CD4-positive, CD25-positive, alpha-beta regulatory T cell (primary cell): ENCODE data around the gene SNX8. TPM values are rescaled to one million over a fixed set of nuclear protein-coding genes. Genes with fewer than 3 reads are reported as not detected.
"Not testable (repeated sequence)": the region's sequence is repeated elsewhere in the genome, so short reads cannot be mapped to it uniquely, and the experiment has no call there.

ENCODE experiments used
- ATAC-seq, 2 donors: fragments of 150-1000 bp; cut with Tn5 transposase; one replicate each; pipeline ENCODE4 v1.10.0; 2021; ENCODE audit warnings: low read depth in 2 of 2, moderate number of reproducible peaks in 2 of 2, moderate library complexity in 1 of 2
- DNase-seq, 3 donors: peaks; one replicate each; pipeline versions ENCODE4 v3.0.0 to v3.0.0-alpha.2; 2012 to 2022; ENCODE audit warnings: mixed read lengths in 1 of 3
- H3K27ac ChIP-seq: one replicate; pipeline ENCODE4 v1.7.0; 2013; ENCODE audit warnings: mild to moderate bottlenecking, low read length; ENCODE audit not compliant: insufficient read depth, poor library complexity, severe bottlenecking
- H3K27me3 ChIP-seq: one replicate; pipeline ENCODE4 v1.7.0; 2013; ENCODE audit warnings: low read length; ENCODE audit not compliant: control insufficient read depth, insufficient read depth
- H3K36me3 ChIP-seq: one replicate; pipeline ENCODE4 v1.7.0; 2013; ENCODE audit warnings: mild to moderate bottlenecking, low read length, moderate library complexity; ENCODE audit not compliant: control insufficient read depth, insufficient read depth
- H3K4me1 ChIP-seq: 2 replicates; pipeline ENCODE4 v1.7.0; 2013; ENCODE audit warnings: mild to moderate bottlenecking, low read length; ENCODE audit not compliant: insufficient read depth, control insufficient read depth, poor library complexity, severe bottlenecking
- H3K4me3 ChIP-seq: one replicate; pipeline ENCODE4 v1.7.0; 2013; ENCODE audit warnings: low read depth, mild to moderate bottlenecking, low read length, moderate library complexity
- H3K9me3 ChIP-seq, 2 experiments: 1 replicate in 1 of 2; 2 replicates in 1 of 2; pipeline ENCODE4 v1.7.0; 2013; ENCODE audit warnings: low read length in 2 of 2, mild to moderate bottlenecking in 1 of 2, moderate library complexity in 1 of 2; ENCODE audit not compliant: control insufficient read depth in 2 of 2
- H3K27ac Mint-ChIP-seq, 3 donors: one replicate each; pipeline ENCODE4 v1.8.0; 2020 to 2022; ENCODE audit warnings: mild to moderate bottlenecking in 3 of 3, mixed read lengths in 3 of 3, moderate library complexity in 2 of 3
- H3K27me3 Mint-ChIP-seq: one replicate; pipeline ENCODE4 v1.8.0; 2022; ENCODE audit warnings: mild to moderate bottlenecking, mixed read lengths
- H3K36me3 Mint-ChIP-seq: one replicate; pipeline ENCODE4 v1.8.0; 2020; ENCODE audit warnings: mixed read lengths
- H3K4me1 Mint-ChIP-seq, 4 donors: one replicate each; pipeline ENCODE4 v1.8.0; 2020 to 2022; ENCODE audit warnings: mixed read lengths in 4 of 4, mild to moderate bottlenecking in 1 of 4
- H3K4me3 Mint-ChIP-seq, 4 donors: one replicate each; pipeline ENCODE4 v1.8.0; 2020 to 2022; ENCODE audit warnings: mild to moderate bottlenecking in 4 of 4, mixed read lengths in 4 of 4, moderate library complexity in 3 of 4
- H3K9me3 Mint-ChIP-seq, 7 donors: one replicate each; pipeline ENCODE4 v1.8.0; 2020 to 2022; ENCODE audit warnings: mixed read lengths in 7 of 7, mild to moderate bottlenecking in 3 of 7, moderate library complexity in 2 of 7
- polyA plus RNA-seq, 4 donors: library from polyadenylated mRNA; unstranded; fragments of 300-500 nt; fragmentation: Illumina TruSeq; gene quantifications; one replicate each; pipeline ENCODE4 v1.2.3, GENCODE V29; 2021
- total RNA-seq: library from RNA; stranded (reverse); gene quantifications from one replicate; pipeline ENCODE4 v1.2.3, GENCODE V29; 2022

SNX8 gene
- total and polyA plus RNA-seq, 5 donors from 2014 or later = 5.7 to 14.5 (median 9.5) TPM

DNA sequence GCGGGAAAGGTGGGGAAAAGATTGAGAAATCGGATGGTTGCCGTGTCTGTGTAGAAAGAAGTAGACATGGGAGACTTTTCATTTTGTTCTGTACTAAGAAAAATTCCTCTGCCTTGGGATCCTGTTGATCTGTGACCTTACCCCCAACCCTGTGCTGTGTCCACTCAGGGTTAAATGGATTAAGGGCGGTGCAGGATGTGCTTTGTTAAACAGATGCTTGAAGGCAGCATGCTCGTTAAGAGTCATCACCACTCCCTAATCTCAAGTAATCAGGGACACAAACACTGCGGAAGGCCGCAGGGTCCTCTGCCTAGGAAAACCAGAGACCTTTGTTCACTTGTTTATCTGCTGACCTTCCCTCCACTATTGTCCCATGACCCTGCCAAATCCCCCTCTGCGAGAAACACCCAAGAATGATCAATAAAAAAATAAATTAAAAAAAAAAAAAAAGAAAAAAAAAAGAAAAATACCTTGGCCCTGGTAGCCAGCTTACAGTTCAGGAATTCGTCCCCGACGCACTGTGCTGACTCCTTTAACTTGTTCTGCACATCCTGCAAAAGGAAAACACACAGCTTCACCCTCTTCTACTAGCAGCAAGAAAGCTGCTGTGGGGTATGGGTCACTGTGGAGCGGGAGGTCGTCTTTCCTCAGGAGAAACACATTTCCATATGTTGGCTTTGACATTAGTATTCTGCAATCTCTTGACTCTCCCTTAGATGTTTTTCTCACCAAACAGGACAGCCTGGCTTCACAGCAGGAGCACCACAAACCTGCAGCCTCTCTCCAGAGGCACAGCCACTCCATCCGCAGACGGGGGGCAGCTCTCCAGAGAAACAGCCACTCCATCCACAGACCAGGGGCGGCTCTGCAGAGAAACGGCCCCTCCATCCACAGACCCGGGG lies 44.9 kb downstream of the SNX8 start:
- peaks cover 11% of the 10 kb centered on the region for H3K36me3 Mint-ChIP-seq
- H3K4me3 ChIP-seq, H3K27me3 ChIP-seq, H3K27ac Mint-ChIP-seq, ATAC-seq, H3K27me3 Mint-ChIP-seq, H3K9me3 ChIP-seq, H3K4me3 Mint-ChIP-seq, H3K9me3 Mint-ChIP-seq, DNase-seq, H3K27ac ChIP-seq, H3K4me1 Mint-ChIP-seq, H3K4me1 ChIP-seq, H3K36me3 ChIP-seq: not testable (repeated sequence)

- H3K4me1 ChIP-seq = no peaks in the 10 kb centered on the region
- H3K27ac ChIP-seq = no peak overlapping the region
- no peaks in the 10 kb centered on the region for H3K9me3 Mint-ChIP-seq
- no peak overlapping the region for H3K4me3 Mint-ChIP-seq
- H3K9me3 ChIP-seq = no peaks in the 10 kb centered on the region
- no peaks in the 10 kb centered on the region for H3K27me3 ChIP-seq
- peaks cover 16% of the 10 kb centered on the region for H3K36me3 Mint-ChIP-seq
- H3K27ac Mint-ChIP-seq = no peak overlapping the region
- ATAC-seq (no peak), DNase-seq (no peak)
- H3K27me3 Mint-ChIP-seq = no peaks in the 10 kb centered on the region
- no peak overlapping the region for H3K4me3 ChIP-seq
- H3K4me1 Mint-ChIP-seq = peaks cover 0 to 3% (median under 1%) of the 10 kb centered on the region in 4 donors
- no peaks in the 10 kb centered on the region for H3K36me3 ChIP-seq
These were observed 47.3 kb downstream of the SNX8 start for GRCh38 chr7:2266911-2267310.

- peaks cover 0 to 12% (median 6%) of the 10 kb centered on the region in 4 donors for H3K4me1 Mint-ChIP-seq
- no peaks in the 10 kb centered on the region for H3K9me3 ChIP-seq
- H3K27me3 Mint-ChIP-seq = no peaks in the 10 kb centered on the region
- H3K27ac ChIP-seq = no peak overlapping the region
- no peak overlapping the region for H3K4me3 ChIP-seq
- ATAC-seq (no peak), DNase-seq (no peak)
- H3K36me3 Mint-ChIP-seq = peaks cover 10% of the 10 kb centered on the region
- H3K27me3 ChIP-seq = no peaks in the 10 kb centered on the region
- H3K4me1 ChIP-seq = peaks cover 4% of the 10 kb centered on the region
- H3K9me3 Mint-ChIP-seq = no peaks in the 10 kb centered on the region
- peak overlapping the region in 1 of 3 donors; percentile 11 for H3K27ac Mint-ChIP-seq
- no peak overlapping the region for H3K4me3 Mint-ChIP-seq
- no peaks in the 10 kb centered on the region for H3K36me3 ChIP-seq
These were observed 50.1 kb downstream of the SNX8 start for GRCh38 chr7:2264158-2264557.

DNA sequence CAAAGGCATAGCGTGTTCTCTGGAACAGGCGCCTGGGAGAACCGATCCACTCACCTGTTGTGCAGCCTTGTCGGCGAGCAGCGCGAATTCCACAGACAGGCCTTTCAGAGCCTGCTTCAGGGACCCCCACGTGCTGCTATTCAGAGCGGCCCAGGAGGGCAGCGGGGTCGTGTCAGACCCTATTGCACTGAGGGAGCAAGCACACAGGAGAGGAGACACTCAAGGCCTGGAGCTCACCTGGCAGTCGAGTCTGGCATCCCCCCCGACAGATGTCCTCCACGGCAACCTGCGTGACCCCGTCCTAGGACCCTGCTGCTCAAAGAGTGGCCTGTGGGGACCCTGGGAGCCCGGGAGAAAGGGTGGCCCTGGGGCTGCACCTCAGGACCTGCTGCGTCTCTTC lies 51.1 kb downstream of the SNX8 start:
- H3K4me3 ChIP-seq = no peak overlapping the region
- DNase-seq = no peak
- H3K4me1 ChIP-seq = peaks cover 4% of the 10 kb centered on the region
- H3K27me3 Mint-ChIP-seq = no peaks in the 10 kb centered on the region
- no peaks in the 10 kb centered on the region for H3K27me3 ChIP-seq
- H3K27ac ChIP-seq = no peak overlapping the region
- no peaks in the 10 kb centered on the region for H3K9me3 Mint-ChIP-seq
- H3K4me3 Mint-ChIP-seq = no peak overlapping the region
- no peak overlapping the region for H3K27ac Mint-ChIP-seq
- no peaks in the 10 kb centered on the region for H3K36me3 ChIP-seq
- H3K36me3 Mint-ChIP-seq = peaks cover 10% of the 10 kb centered on the region
- H3K4me1 Mint-ChIP-seq = peaks cover 0 to 12% (median 6%) of the 10 kb centered on the region in 4 donors
- no peaks in the 10 kb centered on the region for H3K9me3 ChIP-seq
- no peak for ATAC-seq

GRCh38 chr7:2261611-2262010 lies 52.6 kb downstream of the SNX8 start:
- Mint-ChIP-seq H3K27me3 (no peaks in the 10 kb centered on the region), H3K4me3 (peak overlapping the region in 2 of 4 donors; percentile 55 to 65), H3K36me3 (peaks cover 11% of the 10 kb centered on the region), H3K9me3 (no peaks in the 10 kb centered on the region), H3K4me1 (peaks cover 0 to 12% (median 6%) of the 10 kb centered on the region in 4 donors), H3K27ac (peak overlapping the region; percentile 88 to 96 (median 90))
- H3K9me3 ChIP-seq = no peaks in the 10 kb centered on the region
- H3K27me3 ChIP-seq = no peaks in the 10 kb centered on the region
- peak overlapping the region; percentile 28 for H3K27ac ChIP-seq
- peaks cover 4% of the 10 kb centered on the region for H3K4me1 ChIP-seq
- H3K36me3 ChIP-seq = no peaks in the 10 kb centered on the region
- peak in 1 of 2 donors; percentile 42 for ATAC-seq
- H3K4me3 ChIP-seq = no peak overlapping the region
- peak in 2 of 3 donors; percentile 12 to 37 for DNase-seq

DNA sequence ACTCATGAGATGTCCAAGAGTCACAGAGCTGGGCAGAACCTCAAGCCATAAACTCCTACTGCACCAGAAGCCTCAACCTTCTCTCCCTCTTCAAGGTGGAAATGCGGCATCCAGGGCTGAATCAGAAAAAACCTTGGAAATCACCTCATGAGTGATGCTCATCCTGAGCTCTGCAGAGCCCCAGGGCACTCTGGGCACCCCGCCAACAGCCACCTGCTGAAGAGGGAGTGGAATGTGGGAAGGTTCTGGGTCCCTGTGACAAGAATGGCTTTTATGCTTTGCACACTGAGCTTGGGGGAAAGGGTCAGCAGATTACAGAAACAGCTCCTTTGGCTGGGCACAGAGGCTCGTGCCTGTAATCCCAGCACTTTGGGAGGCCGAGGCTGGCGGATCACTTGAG lies 53.4 kb downstream of the SNX8 start:
- Mint-ChIP-seq H3K27me3 (no peaks in the 10 kb centered on the region), H3K36me3 (peaks cover 14% of the 10 kb centered on the region), H3K4me3 (no peak overlapping the region), H3K9me3 (no peaks in the 10 kb centered on the region), H3K27ac (peak overlapping the region in 1 of 3 donors; percentile 47), H3K4me1 (peaks cover 0 to 12% (median 6%) of the 10 kb centered on the region in 4 donors)
- H3K4me1 ChIP-seq = peaks cover 4% of the 10 kb centered on the region
- H3K27me3 ChIP-seq = no peaks in the 10 kb centered on the region
- H3K4me3 ChIP-seq = no peak overlapping the region
- no peaks in the 10 kb centered on the region for H3K36me3 ChIP-seq
- no peaks in the 10 kb centered on the region for H3K9me3 ChIP-seq
- DNase-seq (no peak), ATAC-seq (no peak)
- H3K27ac ChIP-seq = no peak overlapping the region

GRCh38 chr7:2259480-2259879 lies 54.8 kb downstream of the SNX8 start:
- Mint-ChIP-seq H3K9me3 (no peaks in the 10 kb centered on the region), H3K27me3 (no peaks in the 10 kb centered on the region), H3K4me1 (peaks cover 0 to 12% (median 6%) of the 10 kb centered on the region in 4 donors), H3K27ac (peak overlapping the region in 1 of 3 donors; percentile 43), H3K36me3 (peaks cover 13% of the 10 kb centered on the region), H3K4me3 (no peak overlapping the region)
- ATAC-seq (no peak), DNase-seq (no peak)
- no peak overlapping the region for H3K27ac ChIP-seq
- no peaks in the 10 kb centered on the region for H3K9me3 ChIP-seq
- no peaks in the 10 kb centered on the region for H3K36me3 ChIP-seq
- peaks cover 4% of the 10 kb centered on the region for H3K4me1 ChIP-seq
- no peak overlapping the region for H3K4me3 ChIP-seq
- no peaks in the 10 kb centered on the region for H3K27me3 ChIP-seq
